H9 (cell line): ENCODE measurements around the gene SP140L. TPM values are rescaled to one million over a fixed set of nuclear protein-coding genes. Genes with fewer than 3 reads are reported as not detected.

Experiments used
- DNase-seq: peaks from one replicate; pipeline ENCODE4 v3.0.0-alpha.2; 2017
- H2AFZ ChIP-seq: one replicate; pipeline ENCODE4 v1.6.1; 2013; ENCODE audit warnings: mild to moderate bottlenecking, low read length, control low read depth, moderate library complexity
- H2AK5ac ChIP-seq: 2 replicates; pipeline ENCODE4 v1.6.1; 2013; ENCODE audit warnings: low read length, control low read depth, mixed read lengths; ENCODE audit not compliant: insufficient read length
- H2BK120ac ChIP-seq: one replicate; pipeline ENCODE4 v1.6.1; 2013; ENCODE audit warnings: low read depth, mild to moderate bottlenecking, low read length, control low read depth, inconsistent platforms; ENCODE audit not compliant: poor library complexity, severe bottlenecking
- H2BK12ac ChIP-seq: 2 replicates; pipeline ENCODE4 v1.6.1; 2013; ENCODE audit warnings: low read length, control low read depth, mixed read lengths, low read depth; ENCODE audit not compliant: insufficient read length
- H2BK15ac ChIP-seq: 2 replicates; pipeline ENCODE4 v1.6.1; 2013; ENCODE audit warnings: low read depth, low read length, control low read depth
- H2BK20ac ChIP-seq: one replicate; pipeline ENCODE4 v1.6.1; 2013; ENCODE audit warnings: low read depth, mild to moderate bottlenecking, low read length, control low read depth, inconsistent platforms; ENCODE audit not compliant: poor library complexity, severe bottlenecking
- H2BK5ac ChIP-seq: 2 replicates; pipeline ENCODE4 v1.6.1; 2013; ENCODE audit warnings: low read length, control low read depth, mixed read lengths; ENCODE audit not compliant: insufficient read length
- H3K14ac ChIP-seq: 2 replicates; pipeline ENCODE4 v1.6.1; 2013; ENCODE audit warnings: low read length, control low read depth; ENCODE audit not compliant: insufficient read depth
- H3K18ac ChIP-seq: 2 replicates; pipeline ENCODE4 v1.6.1; 2013; ENCODE audit warnings: low read depth, mild to moderate bottlenecking, mixed read lengths, low read length, control low read depth; ENCODE audit not compliant: insufficient read length
- H3K23ac ChIP-seq: 2 replicates; pipeline ENCODE4 v1.6.1; 2013; ENCODE audit warnings: low read length, control low read depth, mixed read lengths, low read depth; ENCODE audit not compliant: insufficient read length
- H3K23me2 ChIP-seq: 2 replicates; pipeline ENCODE4 v1.6.1; 2013; ENCODE audit warnings: low read depth, mild to moderate bottlenecking, mixed read lengths, low read length, control low read depth; ENCODE audit not compliant: insufficient read length, poor library complexity, severe bottlenecking
- H3K27ac ChIP-seq: 2 replicates; pipeline ENCODE4 v1.5.1; 2013; ENCODE audit warnings: low read length, control low read depth, mixed read lengths, low read depth; ENCODE audit not compliant: insufficient read length
- H3K27me3 ChIP-seq: 2 replicates; pipeline ENCODE4 v1.6.1; 2013; ENCODE audit warnings: low read length, control low read depth, inconsistent platforms; ENCODE audit not compliant: insufficient read depth
- H3K4ac ChIP-seq: 2 replicates; pipeline ENCODE4 v1.6.1; 2013; ENCODE audit warnings: low read depth, mild to moderate bottlenecking, control low read depth, inconsistent platforms, low read length, moderate library complexity
- H3K4me1 ChIP-seq: 2 replicates; pipeline ENCODE4 v1.6.1; 2013; ENCODE audit warnings: low read length, control low read depth, inconsistent platforms; ENCODE audit not compliant: insufficient read depth
- H3K4me2 ChIP-seq: 2 replicates; pipeline ENCODE4 v1.6.1; 2013; ENCODE audit warnings: low read length, control low read depth, mixed read lengths; ENCODE audit not compliant: insufficient read length, insufficient read depth
- H3K56ac ChIP-seq: 2 replicates; pipeline ENCODE4 v1.6.1; 2013; ENCODE audit warnings: low read depth, mild to moderate bottlenecking, mixed read lengths, low read length, control low read depth; ENCODE audit not compliant: insufficient read length
- H3K79me1 ChIP-seq: 2 replicates; pipeline ENCODE4 v1.6.1; 2013; ENCODE audit warnings: low read depth, mild to moderate bottlenecking, moderate library complexity, low read length, control low read depth, inconsistent platforms; ENCODE audit not compliant: insufficient read depth, poor library complexity, severe bottlenecking
- H3K79me2 ChIP-seq: 2 replicates; pipeline ENCODE4 v1.6.1; 2013; ENCODE audit warnings: low read length, control low read depth, inconsistent platforms; ENCODE audit not compliant: insufficient read depth
- H3K9ac ChIP-seq: 2 replicates; pipeline ENCODE4 v1.6.1; 2013; ENCODE audit warnings: low read length, control low read depth, mixed read lengths; ENCODE audit not compliant: insufficient read length; ENCODE audit errors: extremely low read depth
- H3K9me3 ChIP-seq: one replicate; pipeline ENCODE4 v1.6.1; 2013; ENCODE audit warnings: low read depth, low read length, inconsistent platforms; ENCODE audit not compliant: control insufficient read depth
- H3T11ph ChIP-seq: one replicate; pipeline ENCODE4 v1.6.1; 2013; ENCODE audit warnings: mild to moderate bottlenecking, low read length, control low read depth, inconsistent platforms
- H4K20me1 ChIP-seq: one replicate; pipeline ENCODE4 v1.6.1; 2013; ENCODE audit not compliant: control insufficient read depth, insufficient read length, insufficient read depth
- H4K5ac ChIP-seq: 2 replicates; pipeline ENCODE4 v1.6.1; 2013; ENCODE audit warnings: low read depth, mild to moderate bottlenecking, mixed read lengths, low read length, control low read depth; ENCODE audit not compliant: insufficient read length
- H4K8ac ChIP-seq: replicated peaks from 2 replicates; pipeline ENCODE4 v1.6.1; 2013; ENCODE audit warnings: low read length, control low read depth, mixed read lengths, low read depth; ENCODE audit not compliant: insufficient read length
- H4K91ac ChIP-seq: 2 replicates; pipeline ENCODE4 v1.6.1; 2013; ENCODE audit warnings: low read depth, mild to moderate bottlenecking, moderate library complexity, mixed read lengths, low read length, control low read depth; ENCODE audit not compliant: insufficient read length
- H3K27ac Mint-ChIP-seq, 3 experiments: 2 replicates in 2 of 3; 3 replicates in 1 of 3; pipeline ENCODE4 v1.8.0; 2020 to 2021; ENCODE audit warnings: mixed read lengths in 3 of 3, mild to moderate bottlenecking in 1 of 3, moderate library complexity in 1 of 3
- H3K27me3 Mint-ChIP-seq: 2 replicates; pipeline ENCODE4 v1.8.0; 2021; ENCODE audit warnings: low read depth, mild to moderate bottlenecking, moderate library complexity, mixed read lengths
- H3K36me3 Mint-ChIP-seq, 3 experiments: 2 replicates in 2 of 3; 3 replicates in 1 of 3; pipeline ENCODE4 v1.8.0; 2020 to 2021; ENCODE audit warnings: low read depth in 3 of 3, mixed read lengths in 3 of 3; ENCODE audit not compliant: insufficient read depth in 1 of 3
- H3K4me1 Mint-ChIP-seq, 2 experiments: 2 replicates each; pipeline ENCODE4 v1.8.0; 2020; ENCODE audit warnings: mixed read lengths in 2 of 2
- H3K4me3 Mint-ChIP-seq, 2 experiments: 2 replicates in 1 of 2; 3 replicates in 1 of 2; pipeline ENCODE4 v1.8.0; 2020 to 2021; ENCODE audit warnings: mild to moderate bottlenecking in 2 of 2, mixed read lengths in 2 of 2, moderate library complexity in 1 of 2
- H3K9me3 Mint-ChIP-seq, 2 experiments: 2 replicates in 1 of 2; 3 replicates in 1 of 2; pipeline ENCODE4 v1.8.0; 2020; ENCODE audit warnings: mild to moderate bottlenecking in 2 of 2, mixed read lengths in 2 of 2, moderate library complexity in 1 of 2
- CTCF ChIP-seq: fragments of 200-600 bp; sonication (generic); conservative IDR thresholded peaks from 3 replicates; pipeline ENCODE4 v1.8.0; 2021; ENCODE audit warnings: antibody characterized with exemption, mild to moderate bottlenecking
- whole genome bisulfite sequencing: extraction: QIAGEN DNeasy Blood & Tissue Kit; methylation state at CpG from one replicate; pipeline ENCODE4 v1.1.7; 2013; ENCODE audit warnings: missing lambda C conversion rate, low lambda C conversion rate, mixed read lengths; ENCODE audit not compliant: insufficient read length; ENCODE audit errors: extremely low coverage; 5-methylcytosine and 5-hydroxymethylcytosine counted together
- total RNA-seq: library from RNA; stranded (reverse); gene quantifications from 2 replicates; pipeline ENCODE4 v1.2.1, GENCODE V29; 2021

SP140L gene
- total RNA-seq, 1 experiment from 2014 or later = 1.3 TPM

- no peaks in the 10 kb centered on the region for H3K79me2 ChIP-seq
- no peak overlapping the region for H3K4me3 Mint-ChIP-seq
Observed at GRCh38 chr2:230430957-230431910, 104.2 kb downstream of the SP140L start.

More at GRCh38 chr2:230430957-230431910, 104.2 kb downstream of the SP140L start:
- Histone ChIP-seq H2BK120ac (no peak overlapping the region), H2BK12ac (no peak overlapping the region), H3K27me3 (no peaks in the 10 kb centered on the region), H4K20me1 (no peaks in the 10 kb centered on the region), H3K27ac (no peak overlapping the region), H3K9me3 (no peaks in the 10 kb centered on the region), H3K14ac (no peak overlapping the region), H4K8ac (no peak overlapping the region), H2BK5ac (no peak overlapping the region), H2AK5ac (no peak overlapping the region), H3K9ac (no peak overlapping the region), H4K91ac (no peak overlapping the region), H3K23ac (no peak overlapping the region), H3K4me2 (no peak overlapping the region), H3T11ph (no peak overlapping the region), H3K18ac (no peak overlapping the region), H3K4ac (no peak overlapping the region), H3K79me1 (no peaks in the 10 kb centered on the region), H2AFZ (no peak overlapping the region), H3K23me2 (no peaks in the 10 kb centered on the region), H4K5ac (no peak overlapping the region), H3K56ac (no peak overlapping the region), H2BK15ac (no peak overlapping the region), H2BK20ac (no peak overlapping the region), H3K4me1 (no peaks in the 10 kb centered on the region)
- Mint-ChIP-seq H3K27me3 (no peaks in the 10 kb centered on the region; the same call in 1 of the 2 replicates), H3K9me3 (peaks cover 11 to 15% of the 10 kb centered on the region in 2 experiments), H3K4me1 (no peaks in the 10 kb centered on the region), H3K36me3 (peaks cover 1 to 12% (median 4%) of the 10 kb centered on the region in 3 experiments; a peak in 4 of 7 replicates), H3K27ac (no peak overlapping the region)
- TF ChIP-seq CTCF = no peak
- DNase-seq = no peak
- WGBS = no CpG with 5 or more reads among the region's 1 CpG
